HG03442 (cell line): ENCODE results near the gene TNFSF11.

Experiments
- ATAC-seq: cut with Tn5 transposase; IDR thresholded peaks from one replicate; pipeline ENCODE4 v1.9.1; 2021; ENCODE audit warnings: mild to moderate bottlenecking, moderate library complexity; ENCODE audit not compliant: unreplicated experiment

The TNFSF11 gene

GRCh38 chr13:42651936-42652641 lies 78.1 kb downstream of the TNFSF11 start:
- no peak for ATAC-seq

- ATAC-seq = no peak
Observed at GRCh38 chr13:42652642-42653415, 78.9 kb downstream of the TNFSF11 start.

- peak; percentile 38 for ATAC-seq
Observed at GRCh38 chr13:42653679-42654078, 79.7 kb downstream of the TNFSF11 start.

- ATAC-seq = no peak
Observed at GRCh38 chr13:42654212-42654611, 80.3 kb downstream of the TNFSF11 start.

GRCh38 chr13:42654722-42655121 lies 80.8 kb downstream of the TNFSF11 start:
- no peak for ATAC-seq

GRCh38 chr13:42656161-42656560 lies 82.2 kb downstream of the TNFSF11 start:
- ATAC-seq = no peak

- no peak for ATAC-seq
Observed at GRCh38 chr13:42656958-42657357, 83.0 kb downstream of the TNFSF11 start.
